ENCODE results near the gene ARNT2. TPM values are rescaled to one million over a fixed set of nuclear protein-coding genes. Genes with fewer than 3 reads are reported as not detected.

Gene ARNT2
- total RNA-seq, 4 donors from 2014 or later, result 1.8 to 5.1 (median 3.6) TPM

DNA sequence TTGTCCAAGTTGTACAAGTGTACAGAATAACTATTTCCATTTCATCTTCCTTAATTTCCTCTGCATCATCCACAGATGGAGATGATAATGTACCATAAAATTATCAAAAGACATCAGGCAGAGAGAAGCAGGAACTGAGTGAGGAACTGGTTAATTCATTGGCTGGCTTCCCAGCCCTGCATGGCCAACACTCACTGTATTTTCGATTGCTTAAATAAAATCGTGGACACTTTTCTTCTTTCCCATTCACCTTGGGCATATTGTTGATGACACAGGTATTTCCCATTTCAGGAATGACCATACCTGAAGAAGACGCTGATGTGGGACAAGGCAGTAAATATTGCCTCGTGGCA lies 146.7 kb downstream of the ARNT2 start:
- no peaks in the 10 kb centered on the region for H3K4me1 ChIP-seq
- H3K36me3 ChIP-seq, result no peaks in the 10 kb centered on the region
- no peak for TF ChIP-seq CTCF (IDR thresholded peaks at IDR 0.05)
- TF ChIP-seq POLR2A (IDR thresholded peaks at IDR 0.05), result no peak
- TF ChIP-seq POLR2AphosphoS5 (IDR thresholded peaks at IDR 0.05), result no peak
- no peak for TF ChIP-seq EP300 (IDR thresholded peaks at IDR 0.05)
- WGBS, result 41% methylated on average over 4 of the region's 4 CpGs
- DNase-seq (ENCODE audit: low spot score in 2 of 2), result no peak
- no peak overlapping the region for H3K4me3 ChIP-seq
- no peaks in the 10 kb centered on the region for H3K9me3 ChIP-seq
- H3K27me3 ChIP-seq, result no peaks in the 10 kb centered on the region
- H3K27ac ChIP-seq, result no peak overlapping the region

- H3K4me3 ChIP-seq, result no peak overlapping the region
- H3K27me3 ChIP-seq, result no peaks in the 10 kb centered on the region
- no peaks in the 10 kb centered on the region for H3K9me3 ChIP-seq
- no peaks in the 10 kb centered on the region for H3K36me3 ChIP-seq
- H3K4me1 ChIP-seq, result no peaks in the 10 kb centered on the region
- 94% methylated on average over 3 of the region's 3 CpGs for WGBS
- TF ChIP-seq POLR2AphosphoS5 (IDR thresholded peaks at IDR 0.05), result no peak
- TF ChIP-seq POLR2A (IDR thresholded peaks at IDR 0.05), result no peak
- no peak for TF ChIP-seq EP300 (IDR thresholded peaks at IDR 0.05)
- TF ChIP-seq CTCF (IDR thresholded peaks at IDR 0.05), result no peak
- no peak overlapping the region for H3K27ac ChIP-seq
- no peak for DNase-seq (ENCODE audit: low spot score in 2 of 2)
These were observed 147.2 kb downstream of the ARNT2 start for GRCh38 chr15:80551348-80551747.

DNA sequence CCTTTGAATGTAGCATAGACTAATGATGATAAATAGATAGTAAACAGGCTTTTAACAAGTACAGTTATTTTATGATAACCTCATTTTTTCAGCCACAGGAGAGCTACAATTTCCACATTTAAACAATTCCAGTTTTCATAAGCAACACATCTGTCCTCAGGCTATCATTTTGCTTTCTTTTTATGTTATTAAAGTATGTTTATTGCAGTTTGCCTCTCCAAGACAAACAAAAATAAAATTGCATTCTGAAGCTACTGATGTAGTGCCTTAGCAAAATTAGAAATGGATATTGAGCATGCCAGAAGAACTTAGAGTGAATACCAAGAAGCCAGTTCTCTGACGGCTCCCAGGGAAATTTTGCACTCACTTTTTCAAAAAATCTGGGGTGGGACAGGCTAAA lies 150.4 kb downstream of the ARNT2 start:
- Histone ChIP-seq H3K9me3 (no peaks in the 10 kb centered on the region), H3K27me3 (no peaks in the 10 kb centered on the region), H3K4me1 (no peaks in the 10 kb centered on the region), H3K4me3 (no peak overlapping the region), H3K36me3 (no peaks in the 10 kb centered on the region), H3K27ac (no peak overlapping the region)
- TF ChIP-seq CTCF (IDR thresholded peaks at IDR 0.05) (no peak), POLR2A (IDR thresholded peaks at IDR 0.05) (no peak), EP300 (IDR thresholded peaks at IDR 0.05) (no peak), POLR2AphosphoS5 (IDR thresholded peaks at IDR 0.05) (no peak)
- WGBS, result 63% methylated on average over 1 of the region's 1 CpG
- no peak for DNase-seq (ENCODE audit: low spot score in 2 of 2)

DNA sequence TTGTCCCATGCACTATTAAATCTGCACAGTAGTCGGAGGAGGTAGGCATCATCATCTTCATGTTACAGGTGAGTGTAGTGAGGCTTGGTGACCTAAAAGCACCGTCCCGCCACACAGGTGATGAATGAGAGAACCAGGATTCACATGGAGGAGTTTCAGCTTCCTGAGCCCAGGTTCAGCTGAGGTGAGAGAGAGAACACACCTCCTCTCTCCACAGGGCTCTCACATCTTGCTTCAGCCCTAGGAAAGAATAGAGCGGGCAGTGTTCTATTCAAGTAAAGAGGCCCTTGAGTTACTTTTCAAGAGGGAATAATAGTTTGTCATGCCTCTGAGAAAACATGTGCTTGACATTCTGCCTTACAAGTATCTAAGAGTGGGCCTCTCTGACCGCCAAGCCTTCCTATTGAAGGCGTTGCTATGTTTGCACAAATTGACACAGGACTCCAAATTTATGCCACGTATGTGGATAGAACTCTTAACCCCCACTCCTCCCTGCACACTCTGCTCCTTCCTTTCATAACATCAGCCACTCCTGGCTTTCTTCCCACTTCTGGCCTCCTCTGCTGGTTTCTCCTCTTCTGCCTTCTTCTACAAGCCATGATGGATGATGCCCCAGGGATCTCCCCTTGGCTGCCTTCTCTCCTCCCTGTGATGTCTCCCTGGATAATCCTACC lies 152.6 kb downstream of the ARNT2 start:
- no peaks in the 10 kb centered on the region for H3K9me3 ChIP-seq
- H3K27me3 ChIP-seq, result no peaks in the 10 kb centered on the region
- no peak overlapping the region for H3K4me3 ChIP-seq
- 92% methylated on average over 7 of the region's 7 CpGs for WGBS
- no peaks in the 10 kb centered on the region for H3K4me1 ChIP-seq
- TF ChIP-seq POLR2AphosphoS5 (IDR thresholded peaks at IDR 0.05) (no peak), CTCF (IDR thresholded peaks at IDR 0.05) (no peak), POLR2A (IDR thresholded peaks at IDR 0.05) (no peak), EP300 (IDR thresholded peaks at IDR 0.05) (no peak)
- no peak for DNase-seq (ENCODE audit: low spot score in 2 of 2)
- no peak overlapping the region for H3K27ac ChIP-seq
- H3K36me3 ChIP-seq, result no peaks in the 10 kb centered on the region

- 93% methylated on average over 5 of the region's 5 CpGs for WGBS
- no peak for DNase-seq (ENCODE audit: low spot score in 2 of 2)
- no peak overlapping the region for H3K4me3 ChIP-seq
- H3K27me3 ChIP-seq, result no peaks in the 10 kb centered on the region
- H3K27ac ChIP-seq, result no peak overlapping the region
- H3K36me3 ChIP-seq, result no peaks in the 10 kb centered on the region
- H3K9me3 ChIP-seq, result no peaks in the 10 kb centered on the region
- TF ChIP-seq CTCF (IDR thresholded peaks at IDR 0.05) (no peak), POLR2AphosphoS5 (IDR thresholded peaks at IDR 0.05) (no peak), EP300 (IDR thresholded peaks at IDR 0.05) (no peak), POLR2A (IDR thresholded peaks at IDR 0.05) (no peak)
- H3K4me1 ChIP-seq, result peaks cover 2% of the 10 kb centered on the region
These were observed 153.5 kb downstream of the ARNT2 start for GRCh38 chr15:80557441-80558234.
